ENCODE results near the gene NDUFA7.
"Not testable (repeated sequence)": the region's sequence is repeated elsewhere in the genome, so short reads cannot be mapped to it uniquely, and the experiment has no call there.

The NDUFA7 gene

GRCh38 chr19:8342316-8342683, 21.1 kb upstream of the NDUFA7 start:
- no peak for DNase-seq (ENCODE audit: low read depth in 4 of 4, low spot score in 1 of 4)

- not testable (repeated sequence) for DNase-seq (ENCODE audit: low read depth in 4 of 4, low spot score in 1 of 4)
These were observed 20.3 kb upstream of the NDUFA7 start for GRCh38 chr19:8341504-8341903.

DNA sequence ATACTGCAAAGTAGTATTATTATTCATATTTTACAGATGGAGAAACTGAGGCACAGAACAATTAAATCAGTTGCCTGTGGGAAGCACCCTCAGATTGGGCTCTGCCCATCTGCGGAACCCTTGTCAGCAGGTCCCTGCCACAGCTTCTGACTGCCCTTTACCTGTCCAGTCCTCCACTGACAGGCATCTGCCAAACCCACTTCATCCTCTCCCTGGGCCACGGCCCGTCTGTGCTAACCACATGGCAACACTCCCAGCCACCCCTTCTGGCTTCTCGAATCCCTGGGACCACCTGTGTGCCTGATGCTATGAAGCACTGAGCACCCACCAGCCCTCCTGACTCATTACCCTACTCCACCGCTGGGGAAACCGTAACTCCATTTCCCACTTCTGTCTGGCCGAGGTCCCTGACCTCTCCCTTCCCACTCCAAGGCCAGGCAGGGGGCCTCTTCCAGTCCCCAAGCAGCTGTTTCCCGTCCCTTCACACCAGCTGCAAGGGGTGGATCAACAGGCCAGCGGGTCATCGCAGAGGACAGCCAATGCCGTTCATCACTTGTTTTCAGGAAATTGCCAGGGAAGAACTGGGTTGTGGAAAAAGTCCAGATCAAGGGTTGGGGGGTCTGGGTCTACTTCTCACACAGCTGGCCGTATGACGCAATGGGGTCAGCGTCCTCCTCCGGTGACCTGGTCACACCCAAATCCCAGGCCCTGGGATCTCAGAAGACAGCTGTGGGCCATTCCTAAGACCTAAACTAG, 19.3 kb upstream of the NDUFA7 start:
- DNase-seq (ENCODE audit: low read depth in 4 of 4, low spot score in 1 of 4) = no peak

- no peak for DNase-seq (ENCODE audit: low read depth in 4 of 4, low spot score in 1 of 4)
These were observed 17.7 kb upstream of the NDUFA7 start for GRCh38 chr19:8338835-8339234.

DNA sequence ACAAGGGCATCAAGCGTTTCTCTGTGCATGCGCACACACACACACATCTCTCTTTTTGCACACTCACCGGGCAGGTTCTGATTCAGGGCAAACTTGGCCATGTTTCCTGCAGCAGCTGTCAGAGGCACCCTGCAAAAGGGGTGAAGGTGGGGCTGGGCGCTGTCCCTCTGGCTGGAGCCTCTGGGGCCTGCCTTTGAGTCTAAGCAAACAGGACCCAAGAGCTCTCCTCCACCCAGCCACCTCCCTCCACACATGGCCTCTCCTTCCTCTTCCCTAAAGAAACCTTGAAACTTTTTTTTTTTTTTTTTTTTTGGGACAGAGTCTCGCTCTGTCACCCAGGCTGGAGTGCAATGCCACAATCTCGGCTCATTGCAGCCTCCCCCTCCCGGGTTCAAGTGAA, 16.6 kb upstream of the NDUFA7 start:
- DNase-seq (ENCODE audit: low read depth in 4 of 4, low spot score in 1 of 4) = no peak

- DNase-seq (ENCODE audit: low read depth in 4 of 4, low spot score in 1 of 4) = no peak
These were observed 15.5 kb upstream of the NDUFA7 start for GRCh38 chr19:8336660-8337059.

DNA sequence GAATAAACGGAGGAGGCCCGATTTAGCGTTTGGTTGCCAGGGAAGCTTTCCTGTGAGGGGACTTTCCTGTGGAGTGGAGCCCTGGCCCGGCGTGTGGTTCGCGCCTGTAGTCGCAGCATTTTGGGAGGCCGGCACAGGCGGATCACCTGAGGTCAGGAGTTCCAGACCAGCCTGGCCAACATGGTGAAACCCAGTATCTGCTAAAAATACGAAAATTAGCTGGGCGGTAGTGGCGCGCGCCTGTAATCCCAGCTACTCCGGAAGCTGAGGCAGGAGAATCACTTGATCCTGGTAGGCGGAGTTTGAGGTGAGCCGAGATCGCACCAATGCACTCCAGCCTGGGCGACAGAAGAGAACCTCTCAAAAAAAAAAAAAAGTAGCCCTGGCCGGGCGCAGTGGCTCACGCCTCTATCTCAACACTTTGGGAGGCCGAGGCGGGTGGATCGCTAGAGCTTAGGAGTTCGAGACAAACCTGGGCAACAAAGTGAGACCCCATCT, 14.9 kb upstream of the NDUFA7 start:
- no peak for DNase-seq (ENCODE audit: low read depth in 4 of 4, low spot score in 1 of 4)

GRCh38 chr19:8335343-8336071, 14.3 kb upstream of the NDUFA7 start:
- no peak for DNase-seq (ENCODE audit: low read depth in 4 of 4, low spot score in 1 of 4)

DNA sequence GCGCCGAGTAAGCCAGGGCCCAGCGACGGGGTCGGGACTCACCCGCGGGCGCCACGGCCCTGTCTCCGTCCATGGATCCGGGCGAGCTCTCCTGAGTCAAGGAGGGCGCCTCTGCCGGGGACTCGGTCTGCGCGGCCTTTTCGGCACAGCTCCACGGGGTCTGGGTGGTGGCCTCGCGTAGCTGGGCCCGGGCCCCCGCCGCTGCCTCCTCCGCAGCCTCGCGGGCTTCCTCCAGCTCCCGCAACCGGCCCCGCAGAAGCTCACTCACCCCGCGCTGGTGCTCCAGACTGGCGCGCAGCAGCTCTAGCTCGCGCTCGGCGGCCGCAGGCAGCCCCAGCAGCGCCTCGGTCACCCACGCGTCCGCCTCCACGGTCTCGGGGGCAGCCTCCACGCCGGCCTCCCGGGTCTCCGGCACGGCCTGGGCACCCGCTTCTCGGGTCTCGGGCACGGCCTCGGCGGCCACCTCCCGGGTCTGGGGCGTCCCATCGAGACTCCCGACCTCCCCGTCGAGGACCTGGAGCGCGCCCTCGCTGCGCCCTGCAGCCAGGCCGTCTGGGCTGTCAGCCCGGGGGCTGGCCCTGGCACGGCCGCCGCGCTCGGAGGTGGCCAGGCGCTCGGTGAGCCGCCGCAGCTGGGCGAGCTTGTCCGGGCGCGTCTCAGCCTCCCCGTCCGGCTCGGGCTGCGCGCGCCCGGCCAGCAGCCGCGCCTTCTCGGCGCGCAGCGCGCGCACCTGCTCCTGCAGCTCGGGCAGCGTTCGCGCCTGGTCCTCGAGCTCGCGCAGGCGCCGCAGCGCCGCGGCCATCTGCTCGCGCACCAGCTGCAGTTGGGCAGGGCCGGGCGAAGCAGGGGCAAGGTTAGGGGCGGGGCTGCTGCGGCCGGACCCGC, 13.5 kb upstream of the NDUFA7 start:
- DNase-seq (ENCODE audit: low read depth in 4 of 4, low spot score in 1 of 4) = no peak

GRCh38 chr19:8333767-8334457, 12.7 kb upstream of the NDUFA7 start:
- DNase-seq (ENCODE audit: low read depth in 4 of 4, low spot score in 1 of 4) = no peak

GRCh38 chr19:8332976-8333766, 12.0 kb upstream of the NDUFA7 start:
- DNase-seq (ENCODE audit: low read depth in 4 of 4, low spot score in 1 of 4) = no peak

DNA sequence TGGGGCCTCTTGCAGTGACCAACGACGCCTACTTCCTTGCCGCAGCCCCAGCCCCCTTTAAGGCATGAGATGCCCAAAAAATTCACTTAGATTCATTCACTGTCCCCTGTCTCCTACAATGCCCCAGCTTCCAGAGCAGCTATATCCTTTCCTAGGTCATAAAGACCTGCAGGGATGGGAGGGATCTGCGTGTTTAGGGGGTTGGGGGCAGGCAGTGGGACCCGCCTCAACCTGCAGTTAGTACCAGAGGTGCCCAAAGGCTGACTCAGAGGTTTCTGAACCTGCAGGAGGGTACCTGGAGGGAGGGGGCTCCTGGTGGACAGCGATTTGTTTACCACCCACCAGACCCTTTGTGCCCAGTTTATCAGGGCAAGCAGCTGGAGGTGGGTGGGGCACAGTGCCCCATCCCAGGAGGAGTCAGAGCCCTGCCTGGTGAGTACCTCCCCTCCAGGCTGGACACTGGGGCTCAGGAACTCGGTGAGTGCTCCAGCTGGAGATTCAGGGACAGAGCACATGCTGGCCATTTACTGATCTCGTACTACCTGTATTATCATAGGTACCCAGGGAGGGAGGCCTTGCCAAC, 10.2 kb upstream of the NDUFA7 start:
- DNase-seq (ENCODE audit: low read depth in 4 of 4, low spot score in 1 of 4) = no peak

DNA sequence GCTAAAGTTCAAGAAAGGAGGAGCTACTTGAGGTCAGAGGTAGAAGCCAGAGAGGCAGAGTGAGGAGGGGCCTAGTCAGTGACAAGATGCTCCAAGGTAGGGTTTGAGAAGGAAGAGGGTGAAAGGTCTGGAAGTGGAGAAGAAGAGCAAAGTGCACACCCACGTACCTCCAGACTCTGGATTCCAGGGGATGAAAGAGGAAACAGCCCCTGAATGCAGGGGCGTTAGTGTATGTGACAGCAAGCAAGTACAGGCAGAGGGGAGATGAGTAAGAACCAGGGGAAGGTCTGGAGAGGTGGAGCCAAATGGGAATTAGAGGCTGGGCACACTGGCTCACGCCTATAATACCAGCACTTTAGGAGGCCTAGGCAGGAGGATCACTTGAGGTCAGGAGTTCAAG, 8.8 kb upstream of the NDUFA7 start:
- no peak for DNase-seq (ENCODE audit: low read depth in 4 of 4, low spot score in 1 of 4)

DNA sequence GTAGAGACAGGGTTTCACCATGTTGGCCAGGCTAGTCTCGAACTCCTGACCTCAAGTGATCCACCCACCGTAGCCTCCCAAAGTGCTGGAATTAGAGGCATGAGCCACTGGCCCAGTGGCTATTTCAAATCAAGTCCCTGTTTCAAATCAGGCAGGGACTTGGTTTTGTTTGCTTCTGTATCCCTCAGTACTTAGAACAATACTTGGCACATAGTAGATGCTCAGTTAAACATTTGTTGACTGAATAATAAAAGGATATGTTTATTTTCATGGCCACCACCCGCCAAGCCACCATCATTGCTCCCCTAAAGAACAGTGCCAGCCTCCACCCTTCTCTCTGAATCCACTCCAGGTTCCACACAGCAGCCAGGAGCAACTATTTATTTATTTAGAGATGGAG, 4.3 kb upstream of the NDUFA7 start:
- DNase-seq (ENCODE audit: low read depth in 4 of 4, low spot score in 1 of 4) = no peak

- DNase-seq (ENCODE audit: low read depth in 4 of 4, low spot score in 1 of 4) = no peak
These were observed 3.2 kb upstream of the NDUFA7 start for GRCh38 chr19:8324186-8325050.

GRCh38 chr19:8323781-8324185, 2.6 kb upstream of the NDUFA7 start:
- DNase-seq (ENCODE audit: low read depth in 4 of 4, low spot score in 1 of 4) = no peak

DNA sequence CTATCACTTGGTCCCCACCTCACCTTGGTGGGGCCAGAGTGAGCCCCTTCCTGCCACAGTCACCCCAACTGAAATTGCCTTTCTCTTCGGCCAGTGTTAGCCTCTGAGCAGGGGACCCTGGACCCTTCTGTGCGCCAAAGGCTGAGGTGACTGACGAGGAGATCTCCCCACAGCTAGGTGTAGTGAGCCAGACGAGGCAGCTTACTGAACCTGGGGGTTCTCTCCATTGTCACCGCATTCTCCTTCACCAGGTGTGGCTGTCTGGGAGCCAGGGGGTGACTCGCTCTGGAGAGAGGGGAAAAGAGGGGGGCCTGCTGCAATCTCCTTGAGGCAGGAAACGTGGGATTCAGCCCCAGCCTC, 1.4 kb upstream of the NDUFA7 start:
- DNase-seq (ENCODE audit: low read depth in 4 of 4, low spot score in 1 of 4) = no peak

DNA sequence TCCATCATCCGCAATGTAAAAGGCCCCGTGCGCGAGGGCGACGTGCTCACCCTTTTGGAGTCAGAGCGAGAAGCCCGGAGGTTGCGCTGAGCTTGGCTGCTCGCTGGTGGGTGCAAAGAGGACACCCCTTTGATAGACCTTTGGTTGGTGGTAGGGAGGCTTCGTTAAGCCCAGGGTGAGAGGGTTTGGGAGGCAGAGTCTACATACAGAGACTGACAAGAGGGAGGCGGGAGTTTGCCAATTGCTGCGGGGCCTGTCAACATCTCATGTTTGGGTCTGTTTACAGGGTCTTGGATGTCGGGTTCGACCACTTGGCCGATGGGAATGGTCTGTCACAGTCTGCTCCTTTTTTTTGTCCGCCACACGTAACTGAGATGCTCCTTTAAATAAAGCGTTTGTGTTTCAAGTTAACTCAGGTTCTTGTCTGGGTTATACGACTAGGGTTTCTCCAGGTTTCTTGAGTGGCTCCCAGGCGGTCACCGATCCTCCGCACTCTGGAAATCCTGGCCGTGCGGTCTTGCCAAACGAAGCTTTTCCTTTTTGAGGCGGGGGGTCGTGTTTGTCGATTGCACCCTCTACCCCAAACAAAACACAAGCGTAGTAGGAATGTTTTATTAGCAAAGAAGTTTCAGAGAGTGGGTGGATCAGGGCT, 937 bp upstream of the NDUFA7 start:
- no peak for DNase-seq (ENCODE audit: low read depth in 4 of 4, low spot score in 1 of 4)
